A172 (cell line): ENCODE measurements around the gene PRXL2A. TPM values are rescaled to one million over a fixed set of nuclear protein-coding genes. Genes with fewer than 3 reads are reported as not detected.
A peak's percentile ranks its signal among the peaks of the same experiment; 100 is the strongest.
"Not testable (repeated sequence)": the region's sequence is repeated elsewhere in the genome, so short reads cannot be mapped to it uniquely, and the experiment has no call there.

Experiments
- DNase-seq: peaks from one replicate; pipeline ENCODE4 v3.0.0-alpha.2; 2015; ENCODE audit warnings: low spot score
- total RNA-seq: library from RNA; depleted of rRNA; stranded (reverse); fragments of >200 nt; shearing (Covaris generic); gene quantifications from 2 replicates; pipeline ENCODE4 v1.2.3, GENCODE V29; 2014; rRNA removed

The PRXL2A gene
- total RNA-seq: 28.0 and 31.4 TPM in 2 replicates

GRCh38 chr10:80408242-80409101, at the start of gene PRXL2A:
PRXL2A (plus strand) TSS chr10:80408551; CDS start chr10:80420468, 11,917 bp downstream.
- peak; percentile 27 for DNase-seq

GRCh38 chr10:80358925-80359324, 49.4 kb upstream of the PRXL2A start:
- DNase-seq: not testable (repeated sequence)

- DNase-seq: no peak
Observed at GRCh38 chr10:80359644-80360043, 48.7 kb upstream of the PRXL2A start.

DNA sequence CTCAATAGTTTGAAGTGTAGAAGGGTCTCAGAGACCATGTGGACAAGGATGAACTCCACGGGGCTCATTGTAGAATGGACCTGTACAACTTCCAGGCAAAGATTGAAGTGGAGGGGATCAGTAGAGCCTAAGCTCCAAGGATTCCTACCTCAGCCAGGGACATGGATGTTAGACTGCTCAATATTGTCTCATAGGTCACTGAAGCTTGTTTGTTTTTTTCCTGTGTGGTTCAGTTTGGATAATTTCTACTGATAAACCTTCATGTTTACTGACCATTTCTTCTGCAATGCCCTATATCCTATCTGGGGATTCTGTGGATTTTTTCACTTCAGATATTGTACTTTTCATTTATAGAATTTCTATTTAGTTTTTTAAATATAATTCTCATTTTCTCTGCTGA, 42.8 kb upstream of the PRXL2A start:
- DNase-seq: no peak

DNA sequence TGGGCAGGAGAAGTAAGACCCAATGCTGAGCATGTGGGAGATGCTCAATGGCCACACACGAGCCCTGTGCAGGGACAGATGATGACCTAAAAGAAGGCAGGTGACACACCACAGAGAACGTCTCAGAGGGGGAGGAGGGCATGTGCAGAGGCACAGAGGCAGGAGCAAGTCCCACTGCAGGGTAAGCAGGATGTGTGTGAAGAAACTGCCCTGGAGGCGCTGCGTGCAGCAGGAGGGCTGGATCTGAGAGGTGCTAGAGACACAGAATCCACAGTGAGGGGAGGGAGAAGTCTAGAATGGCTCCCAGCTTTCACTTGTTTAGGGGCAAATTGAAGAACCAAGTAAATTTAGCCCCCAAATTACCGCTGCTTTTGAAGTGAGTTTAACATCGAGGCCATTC, 36.9 kb upstream of the PRXL2A start:
- DNase-seq: no peak

- no peak for DNase-seq
Observed at GRCh38 chr10:80372675-80373074, 35.7 kb upstream of the PRXL2A start.

DNA sequence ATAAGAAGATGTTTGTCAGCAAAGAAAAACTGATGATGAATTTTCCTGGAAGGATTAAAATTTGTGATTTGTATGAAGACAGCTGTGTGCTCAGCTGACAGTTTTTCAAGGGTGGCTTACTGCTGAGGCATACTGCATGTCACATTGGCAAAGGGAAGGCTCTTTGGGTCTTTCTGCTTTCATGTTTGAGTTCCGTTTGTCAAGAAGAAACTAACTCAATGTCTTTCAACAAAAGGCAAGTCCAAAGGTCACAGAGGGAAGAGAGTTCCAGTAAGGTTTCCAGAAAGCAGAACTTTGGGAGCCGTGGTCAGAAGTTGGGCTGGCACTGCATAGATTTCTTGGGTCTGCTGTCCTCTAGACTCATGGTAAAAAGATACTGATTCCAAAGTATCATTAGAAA, 34.8 kb upstream of the PRXL2A start:
- no peak for DNase-seq

- no peak for DNase-seq
Observed at GRCh38 chr10:80379701-80380100, 28.6 kb upstream of the PRXL2A start.

DNA sequence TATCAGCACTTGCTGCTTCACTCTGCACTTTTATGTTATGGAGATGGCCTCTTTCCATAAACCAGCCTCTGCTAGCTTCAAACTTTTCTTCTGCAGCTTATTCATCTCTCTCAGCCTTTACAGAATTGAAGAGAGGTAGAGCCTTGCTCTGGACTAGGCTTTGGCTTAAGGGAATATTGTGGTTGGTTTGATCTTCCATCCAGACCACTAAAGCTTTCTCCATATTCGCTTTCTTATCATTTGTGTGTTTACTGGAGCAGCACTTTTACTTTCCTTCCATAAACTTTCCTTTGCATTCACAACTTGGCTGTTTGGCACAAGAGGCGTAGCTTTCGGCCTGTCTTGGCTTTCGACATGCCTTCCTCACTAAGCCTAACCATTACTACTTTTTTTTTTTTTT, 28.2 kb upstream of the PRXL2A start:
- no peak for DNase-seq

DNA sequence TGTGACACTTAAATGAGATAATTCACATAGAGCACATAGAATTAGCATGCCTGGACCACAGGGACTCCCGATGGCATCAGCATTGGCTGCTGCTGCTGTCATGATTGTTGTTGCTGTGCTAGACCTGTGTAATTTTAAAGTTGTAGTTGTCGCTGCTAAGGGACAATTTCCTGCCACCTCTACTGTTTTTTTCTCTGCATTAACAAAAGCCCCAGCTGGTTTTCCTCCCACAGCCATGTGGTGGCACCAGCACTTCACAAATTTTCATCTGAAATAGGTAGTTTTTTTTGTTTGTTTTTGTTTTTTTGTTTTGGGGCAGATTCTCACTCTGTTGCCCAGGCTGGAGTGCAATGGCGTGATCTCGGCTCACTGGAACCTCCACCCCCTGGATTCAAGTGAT, 25.4 kb upstream of the PRXL2A start:
- DNase-seq: peak; percentile 41

DNA sequence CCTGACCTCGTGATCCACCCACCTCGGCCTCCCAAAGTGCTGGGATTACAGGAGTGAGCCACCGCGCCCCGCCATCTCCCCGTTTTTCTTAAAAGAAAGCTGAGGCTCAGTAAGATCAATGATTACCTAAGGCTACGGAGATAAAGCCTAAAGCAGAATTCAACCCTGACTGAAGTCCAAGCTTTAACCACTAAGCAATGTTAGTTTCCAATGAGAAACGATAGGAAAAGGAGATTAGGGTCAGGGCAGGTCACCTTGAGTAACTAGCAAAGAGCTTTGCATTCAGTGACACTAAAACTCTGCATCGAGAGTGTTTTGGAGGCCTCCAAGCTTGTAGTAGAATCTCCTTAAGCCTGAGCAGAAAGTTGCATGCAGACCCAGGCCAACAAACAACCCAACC, 17.6 kb upstream of the PRXL2A start:
- DNase-seq: no peak

- no peak for DNase-seq
Observed at GRCh38 chr10:80392250-80392649, 16.1 kb upstream of the PRXL2A start.

- no peak for DNase-seq
Observed at GRCh38 chr10:80394358-80394916, 13.9 kb upstream of the PRXL2A start.

GRCh38 chr10:80397014-80397413, 11.3 kb upstream of the PRXL2A start:
- DNase-seq: no peak

DNA sequence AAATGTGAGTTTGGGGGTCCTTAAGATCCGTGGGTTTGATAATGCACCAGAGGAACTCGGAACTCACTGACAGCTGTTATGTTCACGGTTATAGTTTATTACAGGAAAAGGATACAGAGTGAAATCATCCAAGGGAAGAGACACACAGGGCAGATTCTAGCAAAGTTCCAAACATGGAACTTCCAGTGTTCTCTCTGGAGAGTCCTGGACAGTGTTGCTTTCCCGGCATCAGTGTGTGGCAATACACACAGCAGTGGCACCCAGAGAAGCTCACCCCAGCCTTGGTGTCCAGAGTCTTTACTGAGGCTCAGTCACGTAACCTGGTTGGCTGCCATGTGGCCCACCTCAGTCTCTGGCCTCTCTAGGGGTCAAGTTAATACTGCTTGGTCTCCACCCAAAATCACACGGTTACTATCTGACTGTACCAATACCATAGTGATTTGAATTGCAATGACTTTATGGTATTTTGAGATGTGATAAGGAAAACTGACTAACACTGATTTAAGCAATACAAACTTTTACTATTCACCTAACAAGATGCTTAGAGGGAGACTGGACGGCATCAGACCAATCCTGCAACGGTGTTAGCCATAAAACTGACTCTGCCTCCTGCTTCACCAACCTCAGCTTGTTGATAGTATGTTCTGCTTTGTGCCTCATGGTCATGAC, 8.1 kb upstream of the PRXL2A start:
- no peak for DNase-seq

GRCh38 chr10:80405035-80405434, 3.3 kb upstream of the PRXL2A start:
- no peak for DNase-seq

- no peak for DNase-seq
Observed at GRCh38 chr10:80405626-80406025, 2.7 kb upstream of the PRXL2A start.

DNA sequence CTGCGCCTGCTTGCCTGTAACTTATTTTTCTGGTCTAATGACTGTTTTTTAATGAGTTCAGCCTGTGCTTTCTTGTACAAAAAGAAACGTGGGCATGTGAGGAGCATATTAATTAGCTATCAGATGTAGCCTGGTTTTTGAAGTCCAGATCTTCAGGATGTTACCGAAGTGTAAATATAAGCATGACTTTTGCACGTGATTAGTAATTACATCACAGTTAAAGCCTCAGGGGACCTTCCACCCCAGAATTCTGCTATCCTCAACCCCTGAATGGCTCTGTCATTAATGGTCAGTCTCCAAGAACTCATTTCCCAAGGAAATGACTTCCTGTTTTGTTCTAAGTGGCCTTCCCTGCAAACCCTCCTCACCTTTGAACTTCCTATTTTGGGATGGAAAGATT, 2.1 kb upstream of the PRXL2A start:
- DNase-seq: no peak

DNA sequence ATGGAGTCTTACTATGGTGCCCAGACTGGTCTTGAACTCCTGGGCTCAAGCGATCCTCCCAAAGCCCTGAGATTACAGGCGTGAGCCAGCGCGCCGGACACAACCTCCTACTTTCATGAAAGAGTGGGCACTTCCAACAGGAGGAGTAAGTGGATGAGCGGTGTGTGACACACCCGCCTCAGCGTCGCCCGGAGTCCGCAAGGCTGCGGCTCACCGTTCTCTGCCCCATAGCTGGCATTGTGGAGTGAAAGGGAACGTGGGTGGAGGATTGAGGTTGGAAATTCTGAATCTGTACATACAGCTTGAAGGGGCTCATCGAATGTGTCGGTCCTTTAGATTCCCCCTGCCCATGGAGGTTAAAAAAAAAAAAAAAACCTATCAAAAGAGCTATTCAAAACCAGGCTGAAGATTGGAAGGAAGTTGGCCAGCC, 524 bp upstream of the PRXL2A start:
- peak; percentile 42 for DNase-seq

GRCh38 chr10:80409121-80409520, 770 bp downstream of the PRXL2A start:
- no peak for DNase-seq

DNA sequence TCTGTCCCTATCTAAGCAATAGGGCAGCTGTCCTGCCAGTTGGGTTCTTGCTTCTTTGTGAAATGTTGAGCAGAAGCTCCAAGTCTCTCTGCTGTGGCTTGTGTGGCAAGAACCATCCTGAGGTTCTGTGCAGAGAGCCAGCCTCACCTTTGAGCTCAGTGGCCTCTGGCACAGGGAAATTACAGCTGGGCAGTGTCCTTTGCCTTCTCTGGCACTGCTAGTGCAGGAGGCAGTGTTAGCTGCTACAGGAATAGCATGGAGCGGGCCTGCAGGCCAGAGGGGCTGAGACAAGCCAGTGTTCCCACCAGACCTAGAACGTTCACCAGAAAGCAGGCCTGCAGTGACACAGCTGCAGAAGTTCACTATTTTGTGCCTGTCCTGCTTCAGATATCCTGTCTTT, 1.8 kb downstream of the PRXL2A start:
- no peak for DNase-seq

- DNase-seq: no peak
Observed at GRCh38 chr10:80410578-80411145, 2.3 kb downstream of the PRXL2A start.
